Effector memory CD8-positive, alpha-beta T cell (primary cell): ENCODE measurements around the gene CTIF.
"Not testable (repeated sequence)": the region's sequence is repeated elsewhere in the genome, so short reads cannot be mapped to it uniquely, and the experiment has no call there.

Experiments used
- ATAC-seq: fragments of 150-1000 bp; cut with Tn5 transposase; replicated peaks from 2 replicates; pipeline ENCODE4 v1.10.0; 2021; ENCODE audit warnings: mild to moderate bottlenecking, moderate library complexity
- DNase-seq, 3 experiments: peaks; one replicate each; pipeline ENCODE4 v3.0.0; 2021
- H3K27ac Mint-ChIP-seq, 2 donors: one replicate each; pipeline ENCODE4 v1.8.0; 2022; ENCODE audit warnings: mild to moderate bottlenecking in 2 of 2, mixed read lengths in 2 of 2, moderate library complexity in 2 of 2
- H3K27me3 Mint-ChIP-seq, 2 donors: one replicate each; pipeline ENCODE4 v1.8.0; 2022; ENCODE audit warnings: mixed read lengths in 2 of 2
- H3K36me3 Mint-ChIP-seq: one replicate; pipeline ENCODE4 v1.8.0; 2022; ENCODE audit warnings: mild to moderate bottlenecking, moderate library complexity, mixed read lengths; ENCODE audit not compliant: insufficient read depth
- H3K4me1 Mint-ChIP-seq, 2 donors: one replicate each; pipeline ENCODE4 v1.8.0; 2022; ENCODE audit warnings: low read depth in 2 of 2, mixed read lengths in 2 of 2
- H3K4me3 Mint-ChIP-seq, 2 donors: one replicate each; pipeline ENCODE4 v1.8.0; 2022; ENCODE audit warnings: mild to moderate bottlenecking in 2 of 2, mixed read lengths in 2 of 2, moderate library complexity in 2 of 2
- H3K9me3 Mint-ChIP-seq, 2 donors: one replicate each; pipeline ENCODE4 v1.8.0; 2022; ENCODE audit warnings: mixed read lengths in 2 of 2

Gene CTIF

DNA sequence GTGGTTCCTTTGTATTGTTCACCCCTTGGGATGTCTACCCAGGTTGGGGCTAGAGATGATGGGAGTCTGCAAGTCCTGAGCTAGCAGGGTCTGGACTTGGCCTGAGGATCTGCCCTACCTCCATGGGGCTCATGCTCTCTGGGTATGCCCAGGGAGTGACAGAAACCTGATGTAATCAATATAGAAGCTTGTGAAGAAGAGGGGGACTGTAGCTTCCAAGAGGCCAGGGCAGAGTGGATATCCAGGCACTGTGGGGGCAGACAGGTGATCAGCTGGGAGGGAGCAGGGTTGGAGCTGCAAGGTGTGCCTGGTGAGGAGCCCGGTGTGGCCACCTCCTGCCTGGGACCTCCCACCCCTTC lies 164.2 kb downstream of the CTIF start:
- no peak for ATAC-seq
- Mint-ChIP-seq H3K4me3 (no peak overlapping the region), H3K27ac (no peak overlapping the region)

DNA sequence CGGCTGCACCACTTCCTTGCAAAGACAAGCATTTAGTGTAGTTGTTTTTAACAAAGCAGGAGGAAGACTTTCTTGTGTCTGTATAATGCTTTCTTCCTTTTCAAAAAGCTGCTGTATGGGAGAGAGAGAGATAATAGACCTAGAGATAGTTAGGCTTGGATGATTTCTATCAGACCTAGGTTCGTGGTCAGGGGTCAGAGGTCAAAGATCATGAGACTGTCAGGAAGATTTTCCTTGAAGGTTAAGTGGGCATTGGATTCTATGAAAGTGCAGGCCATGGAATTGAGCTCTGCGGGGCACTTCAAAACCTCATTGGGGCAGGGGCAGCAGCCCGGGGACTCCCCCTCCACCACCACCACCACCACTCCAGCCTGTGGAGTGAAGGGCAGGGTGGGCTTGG lies 164.6 kb downstream of the CTIF start:
- Mint-ChIP-seq H3K9me3 (no peaks in the 10 kb centered on the region), H3K36me3 (peaks cover 2% of the 10 kb centered on the region), H3K4me1 (peaks cover 0 to 10% of the 10 kb centered on the region in 2 donors), H3K4me3 (no peak overlapping the region), H3K27ac (no peak overlapping the region), H3K27me3 (no peaks in the 10 kb centered on the region)
- no peak for ATAC-seq
- DNase-seq, result no peak

More for the DNA sequence above, 164.2 kb downstream of the CTIF start:
- H3K36me3 Mint-ChIP-seq, result peaks cover 2% of the 10 kb centered on the region
- H3K4me1 Mint-ChIP-seq, result peaks cover 0 to 10% of the 10 kb centered on the region in 2 donors
- no peaks in the 10 kb centered on the region for H3K9me3 Mint-ChIP-seq
- H3K27me3 Mint-ChIP-seq, result no peaks in the 10 kb centered on the region
- no peak for DNase-seq

DNA sequence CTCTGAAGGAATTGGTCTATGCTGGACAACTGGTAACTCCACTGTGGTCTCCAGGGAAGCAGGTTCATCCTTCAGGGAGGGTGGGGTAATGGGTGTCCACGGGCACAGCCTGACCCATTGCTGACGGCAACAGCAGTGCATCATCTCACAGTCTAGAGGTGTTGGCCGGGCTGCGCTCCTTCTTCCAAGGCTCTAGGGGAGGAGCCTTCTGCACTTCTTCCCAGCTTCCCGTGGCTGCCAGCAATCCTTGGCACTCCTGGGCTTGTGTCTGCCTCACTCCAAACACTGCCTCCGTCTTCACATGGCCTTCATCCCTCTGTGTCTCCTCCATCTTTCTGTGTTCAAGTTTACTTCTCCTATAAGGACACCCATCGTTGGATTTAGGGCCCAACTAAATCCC lies 166.2 kb downstream of the CTIF start:
- no peaks in the 10 kb centered on the region for H3K9me3 Mint-ChIP-seq
- H3K27ac Mint-ChIP-seq, result no peak overlapping the region
- no peaks in the 10 kb centered on the region for H3K27me3 Mint-ChIP-seq
- DNase-seq (no peak), ATAC-seq (no peak)
- H3K4me1 Mint-ChIP-seq, result peaks cover 0 to 10% of the 10 kb centered on the region in 2 donors
- H3K4me3 Mint-ChIP-seq, result no peak overlapping the region
- no peaks in the 10 kb centered on the region for H3K36me3 Mint-ChIP-seq

DNA sequence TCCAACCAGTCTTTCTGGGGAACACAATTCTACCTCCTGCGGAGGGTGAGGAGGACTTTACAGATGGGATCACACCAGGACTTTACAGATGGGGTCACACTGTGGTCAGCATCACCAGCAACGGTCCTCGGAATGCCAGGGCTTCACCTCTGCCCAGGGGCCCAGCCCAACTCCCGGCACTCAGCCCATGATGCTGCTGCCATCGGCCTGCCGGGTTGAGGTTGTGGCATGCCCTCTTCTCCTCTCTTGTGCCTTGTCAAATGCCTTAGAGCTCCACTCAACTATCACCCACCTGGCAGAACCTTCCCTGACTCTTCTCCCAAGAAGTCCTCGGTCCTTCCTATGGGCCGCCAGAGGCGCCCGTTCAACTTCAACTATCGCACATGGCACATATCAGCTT lies 166.7 kb downstream of the CTIF start:
- no peak overlapping the region for H3K4me3 Mint-ChIP-seq
- no peaks in the 10 kb centered on the region for H3K9me3 Mint-ChIP-seq
- no peaks in the 10 kb centered on the region for H3K36me3 Mint-ChIP-seq
- no peaks in the 10 kb centered on the region for H3K27me3 Mint-ChIP-seq
- peaks cover 0 to 7% of the 10 kb centered on the region in 2 donors for H3K4me1 Mint-ChIP-seq
- no peak for ATAC-seq
- DNase-seq, result no peak
- H3K27ac Mint-ChIP-seq, result no peak overlapping the region

DNA sequence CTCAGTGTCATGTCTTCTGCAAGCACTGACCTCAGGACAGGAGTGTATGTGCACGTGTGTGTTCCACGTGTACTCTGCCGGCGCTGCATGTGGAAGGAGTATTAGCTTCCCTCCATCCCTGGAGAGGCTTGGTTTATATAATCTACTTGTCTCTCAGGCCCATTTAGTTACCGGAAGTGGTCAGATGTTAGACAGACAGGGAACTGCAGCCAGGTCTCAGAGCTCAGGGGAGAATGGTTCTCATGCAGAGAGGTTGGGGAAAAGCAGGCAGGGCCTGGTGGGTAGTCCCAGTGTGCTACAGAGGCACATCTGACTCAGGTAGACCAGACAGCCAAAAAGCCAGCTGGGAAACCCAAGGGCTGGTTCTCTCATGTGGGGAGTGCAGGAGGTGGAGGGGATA lies 167.9 kb downstream of the CTIF start:
- Mint-ChIP-seq H3K36me3 (no peaks in the 10 kb centered on the region), H3K27me3 (peaks cover 0 to 5% of the 10 kb centered on the region in 2 donors), H3K4me1 (peaks cover 0 to 9% of the 10 kb centered on the region in 2 donors), H3K27ac (peak overlapping the region; percentile 39 to 49), H3K9me3 (no peaks in the 10 kb centered on the region), H3K4me3 (no peak overlapping the region)
- DNase-seq (no peak), ATAC-seq (no peak)

DNA sequence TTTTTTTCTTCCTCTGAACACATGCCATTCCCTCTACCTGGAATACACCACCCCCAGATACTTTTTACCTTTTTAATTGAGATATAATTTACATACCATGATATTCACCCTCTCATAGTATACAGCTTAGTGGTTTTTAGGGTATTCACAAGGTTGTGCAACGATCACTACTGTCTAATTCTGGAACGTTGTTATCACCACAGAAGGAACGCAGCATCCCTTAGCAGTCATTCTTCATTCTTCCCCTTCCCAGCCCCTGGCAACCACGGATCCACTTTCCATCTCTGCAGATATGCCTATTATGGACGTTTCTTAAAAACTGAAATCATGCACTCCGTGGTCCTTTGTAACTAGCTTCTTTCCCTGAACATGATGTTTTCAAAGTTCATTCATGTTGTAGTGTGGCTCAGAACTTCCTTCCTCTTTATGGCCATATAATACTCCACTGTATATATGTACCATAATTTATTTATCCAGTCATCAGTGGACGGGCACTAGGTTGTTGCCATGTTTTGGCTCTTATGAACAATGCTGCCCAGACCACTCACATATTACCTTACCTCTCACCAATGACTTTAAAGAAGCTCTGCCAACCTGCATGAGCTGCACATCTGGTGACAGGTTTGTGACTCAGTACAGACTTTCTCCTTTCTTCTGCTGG lies 168.9 kb downstream of the CTIF start:
- DNase-seq (no peak), ATAC-seq (no peak)
- Mint-ChIP-seq H3K27me3 (peaks cover 0 to 5% of the 10 kb centered on the region in 2 donors), H3K9me3 (no peaks in the 10 kb centered on the region), H3K4me3 (no peak overlapping the region), H3K36me3 (no peaks in the 10 kb centered on the region), H3K27ac (no peak overlapping the region), H3K4me1 (peaks cover 0 to 11% of the 10 kb centered on the region in 2 donors)

DNA sequence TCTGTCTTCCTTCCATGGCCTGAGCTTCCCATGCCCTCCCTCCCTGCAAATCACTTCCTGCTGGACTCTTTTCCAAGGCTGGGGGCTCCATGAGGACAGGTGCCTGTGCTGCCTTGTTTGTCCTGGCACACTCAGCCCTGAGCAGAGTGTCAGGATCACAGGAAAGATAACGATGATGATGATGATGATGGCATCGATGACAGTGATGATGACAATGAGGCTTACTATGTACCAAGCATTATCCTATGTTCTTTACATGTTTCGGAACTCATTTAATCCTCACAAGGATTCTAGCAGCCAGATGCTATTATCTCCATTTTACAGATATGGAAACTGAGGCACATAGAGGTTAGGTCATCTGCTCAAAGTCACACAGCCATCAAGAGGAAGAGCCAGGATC lies 170.0 kb downstream of the CTIF start:
- Mint-ChIP-seq H3K9me3 (no peaks in the 10 kb centered on the region), H3K4me3 (no peak overlapping the region), H3K27me3 (peaks cover 0 to 11% of the 10 kb centered on the region in 2 donors), H3K4me1 (peaks cover 0 to 11% of the 10 kb centered on the region in 2 donors), H3K27ac (no peak overlapping the region), H3K36me3 (no peaks in the 10 kb centered on the region)
- DNase-seq (no peak), ATAC-seq (no peak)

DNA sequence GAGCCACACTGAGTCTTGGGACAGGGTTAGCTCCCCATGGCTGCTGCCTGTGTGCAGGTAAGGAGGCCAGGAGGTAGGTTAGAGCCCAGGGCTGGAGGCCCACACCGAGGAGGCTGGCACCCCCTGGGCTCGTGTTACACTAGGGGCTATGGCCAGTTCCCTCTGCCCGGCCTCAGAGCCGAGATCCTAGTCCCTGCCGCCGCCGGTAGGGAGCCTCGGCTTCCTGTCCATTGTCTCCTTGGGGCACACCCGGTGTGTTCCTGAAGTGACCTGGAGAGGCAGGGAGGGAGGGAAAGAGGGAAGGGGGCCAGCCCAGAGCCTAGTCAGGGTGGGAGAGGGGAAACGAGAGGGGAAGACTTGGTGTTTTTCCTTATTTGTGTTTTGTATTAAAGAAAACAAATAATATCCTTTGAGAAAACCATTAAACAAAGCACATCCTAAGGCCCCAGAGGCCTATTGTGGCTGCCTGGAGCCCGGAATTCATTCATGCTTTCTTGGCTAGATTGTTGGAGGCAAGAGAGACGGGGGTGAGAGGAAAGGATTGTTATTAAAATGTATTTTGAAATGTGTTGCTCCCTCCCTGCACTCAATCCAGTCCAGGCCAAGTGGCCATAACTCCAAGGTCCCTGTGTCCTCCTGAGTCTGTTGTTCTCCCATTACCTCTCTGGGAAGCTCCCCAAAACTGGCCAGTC lies 170.7 kb downstream of the CTIF start:
- H3K27ac Mint-ChIP-seq, result no peak overlapping the region
- peaks cover 0 to 11% of the 10 kb centered on the region in 2 donors for H3K4me1 Mint-ChIP-seq
- peaks cover 0 to 11% of the 10 kb centered on the region in 2 donors for H3K27me3 Mint-ChIP-seq
- no peaks in the 10 kb centered on the region for H3K9me3 Mint-ChIP-seq
- DNase-seq, result no peak
- H3K4me3 Mint-ChIP-seq, result no peak overlapping the region
- ATAC-seq, result no peak
- no peaks in the 10 kb centered on the region for H3K36me3 Mint-ChIP-seq

DNA sequence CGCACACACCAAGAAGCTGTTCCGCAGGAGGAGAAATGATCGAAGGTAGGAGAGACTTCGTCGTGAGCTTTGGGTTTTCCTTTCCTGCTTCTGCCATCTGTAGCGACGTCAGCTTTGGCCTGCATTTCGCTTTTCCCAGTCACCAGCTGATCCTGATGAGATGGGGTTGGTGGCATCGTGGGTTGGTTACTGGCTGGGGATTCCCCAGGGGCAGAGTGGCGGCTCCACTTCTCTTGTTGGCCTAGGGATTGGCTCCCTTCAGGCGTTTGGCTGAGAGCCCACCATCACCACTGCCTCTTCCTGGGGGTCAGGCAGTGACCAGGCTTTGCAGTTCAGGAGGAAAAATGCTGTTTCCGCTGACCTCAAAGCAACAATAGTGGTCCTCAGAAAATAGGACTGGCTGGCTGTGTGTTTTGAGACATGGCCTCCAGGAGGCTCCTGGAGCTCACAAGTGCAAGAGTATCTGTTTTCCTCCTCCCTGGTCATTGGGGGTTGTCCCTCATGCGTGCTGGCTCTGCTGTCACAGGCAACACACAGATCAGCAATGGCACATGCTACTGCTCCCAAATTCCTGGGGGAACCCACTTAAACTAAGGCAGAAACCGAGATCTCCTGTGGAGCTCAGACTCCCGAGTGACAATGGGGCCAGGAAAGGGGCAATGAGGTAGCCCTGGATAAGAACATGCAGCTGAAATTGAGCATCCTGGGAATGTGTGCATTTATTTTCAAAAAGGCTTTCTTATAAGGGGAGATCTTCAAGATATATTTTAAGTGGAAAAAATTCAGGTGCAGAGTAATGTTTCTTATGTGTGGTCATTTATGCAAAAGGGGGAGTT lies 173.0 kb downstream of the CTIF start:
- DNase-seq, result peak in 2 of 3 experiments; percentile 3 to 15
- peaks cover 4 to 9% of the 10 kb centered on the region in 2 donors for H3K4me1 Mint-ChIP-seq
- H3K36me3 Mint-ChIP-seq, result no peaks in the 10 kb centered on the region
- H3K4me3 Mint-ChIP-seq, result no peak overlapping the region
- H3K27ac Mint-ChIP-seq, result peak overlapping the region in 1 of 2 donors; percentile 7
- H3K9me3 Mint-ChIP-seq, result no peaks in the 10 kb centered on the region
- peaks cover 0 to 11% of the 10 kb centered on the region in 2 donors for H3K27me3 Mint-ChIP-seq
- ATAC-seq, result no peak

DNA sequence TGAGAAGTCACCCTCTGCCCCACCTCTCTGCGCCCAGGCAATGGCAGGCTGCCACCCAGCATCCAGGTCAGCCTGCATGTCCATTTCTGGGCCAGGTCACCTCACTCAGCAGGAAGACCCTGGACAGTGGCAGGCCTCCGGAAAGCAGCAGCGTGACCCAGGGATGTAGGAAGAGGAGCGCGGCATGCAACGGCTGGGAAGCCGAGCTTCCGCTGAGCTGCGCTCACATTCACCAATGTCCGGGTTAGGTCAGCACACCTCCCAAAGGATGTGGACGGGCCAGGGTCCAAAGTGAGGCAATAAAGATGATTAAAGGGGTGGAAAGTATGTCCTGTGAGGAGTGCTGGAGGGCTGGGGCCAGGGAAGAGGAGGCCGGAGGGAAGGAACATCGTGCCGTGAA lies 174.5 kb downstream of the CTIF start:
- H3K4me3 Mint-ChIP-seq, result no peak overlapping the region
- no peak overlapping the region for H3K27ac Mint-ChIP-seq
- ATAC-seq, result no peak
- peaks cover 4 to 8% of the 10 kb centered on the region in 2 donors for H3K4me1 Mint-ChIP-seq
- H3K9me3 Mint-ChIP-seq, result no peaks in the 10 kb centered on the region
- H3K36me3 Mint-ChIP-seq, result no peaks in the 10 kb centered on the region
- DNase-seq, result no peak
- peaks cover 0 to 11% of the 10 kb centered on the region in 2 donors for H3K27me3 Mint-ChIP-seq

DNA sequence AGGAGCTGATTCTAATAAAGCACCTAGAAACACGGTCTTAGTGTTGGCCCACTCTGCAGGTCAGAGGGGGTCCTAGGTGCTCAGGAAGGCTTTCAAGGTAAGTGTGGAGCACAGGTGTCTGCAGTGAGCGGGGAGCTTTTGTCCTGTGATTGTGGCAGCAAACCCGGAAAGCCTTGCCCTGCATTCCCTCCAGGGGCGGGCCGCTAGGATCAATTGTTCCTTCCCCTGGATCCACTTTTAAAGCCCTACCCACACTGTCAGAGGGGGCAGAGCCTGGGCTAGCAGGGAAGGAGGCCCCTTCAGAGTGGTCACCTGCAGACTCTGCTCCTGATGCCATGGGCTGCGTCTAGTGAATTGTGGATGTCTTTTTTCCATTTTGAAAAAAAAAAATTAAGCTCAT lies 176.0 kb downstream of the CTIF start:
- H3K27ac Mint-ChIP-seq, result no peak overlapping the region
- DNase-seq (no peak), ATAC-seq (no peak)
- H3K27me3 Mint-ChIP-seq, result peaks cover 0 to 11% of the 10 kb centered on the region in 2 donors
- peaks cover 4 to 8% of the 10 kb centered on the region in 2 donors for H3K4me1 Mint-ChIP-seq
- H3K36me3 Mint-ChIP-seq, result no peaks in the 10 kb centered on the region
- no peak overlapping the region for H3K4me3 Mint-ChIP-seq
- H3K9me3 Mint-ChIP-seq, result no peaks in the 10 kb centered on the region

DNA sequence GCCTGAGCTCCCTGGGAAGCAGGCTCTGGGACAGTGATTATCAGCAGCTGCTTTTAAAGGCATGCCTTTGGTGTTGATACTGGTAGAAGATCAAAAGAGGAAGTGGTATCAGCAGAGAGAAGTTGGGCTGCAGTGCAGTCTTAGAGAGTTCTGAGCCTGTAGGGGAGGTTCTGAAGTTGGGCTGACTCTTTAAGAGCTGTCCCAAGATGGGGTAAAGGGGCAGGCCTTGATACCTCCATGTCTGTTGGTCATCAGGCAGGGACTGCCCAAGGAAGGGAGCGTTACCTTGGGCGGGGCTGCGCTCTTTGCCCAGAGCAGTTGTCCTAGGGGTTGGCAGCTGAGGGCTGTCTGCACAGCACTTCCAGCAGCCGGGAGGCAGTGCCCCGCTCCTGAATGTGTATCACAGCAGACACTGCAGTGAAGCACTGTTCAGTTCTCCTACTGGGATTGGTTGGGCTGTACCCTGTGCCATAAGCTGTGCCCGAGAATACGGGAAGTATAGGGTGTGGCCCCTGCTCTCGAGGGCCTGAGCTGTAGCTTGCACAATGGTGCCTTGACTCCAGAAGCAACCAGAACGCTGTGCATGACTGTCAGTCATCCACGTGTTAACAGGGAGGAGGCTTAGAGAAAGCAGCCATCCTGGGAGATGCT lies 177.0 kb downstream of the CTIF start:
- Mint-ChIP-seq H3K27ac (no peak overlapping the region), H3K4me3 (no peak overlapping the region), H3K9me3 (no peaks in the 10 kb centered on the region), H3K27me3 (peaks cover 0 to 11% of the 10 kb centered on the region in 2 donors), H3K36me3 (no peaks in the 10 kb centered on the region), H3K4me1 (peaks cover 4 to 8% of the 10 kb centered on the region in 2 donors)
- DNase-seq (no peak), ATAC-seq (peak; percentile 39)

DNA sequence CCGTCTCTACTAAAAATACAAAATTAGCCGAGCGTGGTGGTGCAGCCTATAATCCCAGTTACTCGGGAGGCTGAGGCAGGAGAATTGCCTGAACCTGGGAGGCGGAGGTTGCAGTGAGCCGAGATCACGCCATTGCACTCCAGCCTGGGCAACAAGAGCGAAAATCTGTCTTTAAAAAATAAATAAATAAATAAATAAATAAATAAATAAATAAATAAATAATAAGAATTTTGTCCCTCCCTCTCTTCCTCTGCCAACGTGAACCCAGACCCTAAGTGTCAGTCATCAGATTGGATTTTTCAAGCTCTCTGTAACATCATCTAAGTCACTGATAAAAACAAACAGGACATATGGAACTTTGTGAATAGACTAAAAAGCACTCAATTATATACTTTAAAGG lies 178.4 kb downstream of the CTIF start:
- H3K9me3 Mint-ChIP-seq, H3K4me3 Mint-ChIP-seq, H3K36me3 Mint-ChIP-seq, DNase-seq, H3K4me1 Mint-ChIP-seq, H3K27me3 Mint-ChIP-seq, H3K27ac Mint-ChIP-seq, ATAC-seq: not testable (repeated sequence)
